HG03565 (cell line): ENCODE data around the gene DACH2.
"Not testable (repeated sequence)": the region's sequence is repeated elsewhere in the genome, so short reads cannot be mapped to it uniquely, and the experiment has no call there.

Experiments used
- ATAC-seq: cut with Tn5 transposase; IDR thresholded peaks from one replicate; pipeline ENCODE4 v1.9.1; 2021; ENCODE audit warnings: mild to moderate bottlenecking, moderate library complexity; ENCODE audit not compliant: unreplicated experiment

DACH2 gene

DNA sequence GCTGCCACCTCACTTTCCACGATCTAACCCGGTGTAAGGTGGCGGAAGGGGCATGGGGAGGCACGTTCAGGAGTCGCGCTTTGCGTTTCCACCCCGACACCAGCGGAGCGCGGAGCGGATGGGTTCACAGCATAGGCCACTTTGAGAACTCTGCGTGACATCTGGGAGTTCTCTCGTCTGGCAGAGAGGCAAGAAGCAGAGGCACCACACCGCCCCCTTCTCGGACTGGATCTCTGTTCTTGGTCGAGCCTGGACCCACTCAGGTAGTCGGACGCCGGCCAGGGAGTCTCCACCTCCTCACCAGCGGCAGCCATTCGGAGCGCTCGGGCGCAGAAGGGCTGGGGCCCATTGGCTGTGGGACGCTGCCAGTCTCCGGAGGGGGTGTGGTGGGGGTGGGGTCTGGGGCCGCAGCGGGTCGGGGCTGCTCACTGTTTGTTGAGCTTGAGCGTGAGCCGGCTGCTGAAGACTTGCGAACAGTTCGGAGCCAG is at the start of gene DACH2:
Gene DACH2, plus strand, starts transcription at position 428 of the 488 bp plus-strand sequence.
- ATAC-seq: peak; percentile 99

DNA sequence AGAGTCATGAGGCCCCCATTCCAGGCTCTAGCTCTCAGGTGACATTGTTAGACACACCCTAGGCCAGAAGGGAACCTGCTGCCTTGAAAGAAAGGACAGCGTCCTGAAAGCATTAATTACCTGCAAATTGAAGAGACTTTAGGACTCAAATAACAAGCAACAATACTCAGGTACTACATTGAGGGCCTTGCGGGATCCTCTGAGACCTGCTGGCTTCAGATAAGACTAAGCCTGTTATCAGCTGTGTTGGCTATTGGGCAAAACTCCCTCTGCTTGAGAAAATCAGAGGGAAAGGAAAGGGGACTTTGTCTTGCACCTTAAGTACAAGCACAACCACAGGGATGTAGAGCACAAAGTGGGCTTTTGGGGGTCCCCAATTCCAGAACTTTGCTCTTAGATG is 45.9 kb upstream of the DACH2 start:
- no peak for ATAC-seq

DNA sequence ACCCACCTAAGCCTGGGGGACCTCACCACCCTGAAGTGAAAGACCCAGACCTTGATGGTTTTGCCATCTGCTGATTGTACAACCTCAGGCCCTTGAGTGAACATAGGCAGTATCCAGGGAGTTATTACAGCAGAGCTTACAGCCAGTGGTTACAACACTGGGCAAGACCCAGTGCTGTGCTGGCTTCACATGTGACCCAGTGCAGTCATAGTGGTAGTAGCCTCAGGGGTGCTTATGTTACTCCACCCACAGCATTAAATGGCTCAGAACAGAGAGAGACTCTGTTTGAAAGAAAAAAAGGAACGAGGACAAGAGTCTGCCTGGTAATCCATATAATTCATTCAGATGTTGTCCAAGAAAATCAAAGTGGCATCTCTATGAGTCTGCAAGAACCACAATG is 45.2 kb upstream of the DACH2 start:
- no peak for ATAC-seq

DNA sequence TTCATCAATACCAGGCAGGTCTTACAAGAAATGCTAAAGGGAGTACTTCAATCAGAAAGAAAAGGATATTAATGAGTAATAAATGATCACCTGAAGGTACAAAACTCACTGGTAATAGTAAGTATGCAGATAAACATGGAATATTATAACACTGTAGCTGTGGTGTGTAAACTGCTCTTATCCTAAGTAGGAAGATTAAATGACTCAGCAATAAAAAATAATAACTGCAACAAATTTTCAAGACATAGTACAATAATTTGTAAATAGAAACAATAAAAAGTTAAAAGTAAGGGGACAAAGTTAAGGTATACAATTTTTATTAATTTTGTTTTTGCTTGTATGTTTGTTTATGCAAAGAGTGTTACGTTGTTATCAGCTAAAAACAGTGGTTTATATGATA is 43.7 kb upstream of the DACH2 start:
- no peak for ATAC-seq

DNA sequence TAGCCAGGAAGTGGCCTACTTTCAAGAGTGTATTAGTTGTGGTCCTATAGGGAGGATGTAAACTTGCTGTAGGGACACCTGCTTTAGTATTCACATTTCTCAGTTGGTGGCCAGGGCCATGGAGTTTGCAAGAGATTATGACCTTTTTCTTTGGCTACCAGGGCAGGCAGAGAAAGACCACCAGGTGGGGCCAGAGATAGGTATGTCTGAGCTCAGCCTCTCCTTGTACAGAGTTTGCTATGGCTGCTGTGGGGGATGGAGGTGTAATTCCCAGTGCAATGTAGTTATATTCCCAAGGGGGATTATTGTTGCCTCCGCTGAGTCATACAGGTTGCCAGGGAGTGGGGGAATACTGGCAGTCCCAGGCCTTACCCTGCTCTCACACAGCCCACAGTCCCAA is 26.3 kb upstream of the DACH2 start:
- no peak for ATAC-seq

DNA sequence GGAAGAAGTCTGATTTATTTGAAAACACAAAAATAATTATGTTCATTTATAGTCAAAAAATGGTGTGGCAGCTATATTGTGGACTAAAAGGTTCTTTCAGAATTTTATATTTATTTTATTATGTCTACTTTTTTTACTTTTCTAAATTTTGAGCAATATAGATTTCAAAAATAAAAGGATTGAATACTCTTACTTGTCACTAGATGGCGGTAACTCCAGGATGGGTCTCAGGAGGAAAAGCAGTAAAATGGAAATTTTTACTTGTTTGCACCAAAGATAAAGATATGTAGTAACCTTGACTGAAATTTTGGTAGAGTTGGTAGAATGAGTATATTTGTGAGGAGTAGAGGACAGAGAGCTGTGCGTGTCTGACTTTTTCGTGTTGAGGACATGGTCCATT is 14.5 kb upstream of the DACH2 start:
- no peak for ATAC-seq

DNA sequence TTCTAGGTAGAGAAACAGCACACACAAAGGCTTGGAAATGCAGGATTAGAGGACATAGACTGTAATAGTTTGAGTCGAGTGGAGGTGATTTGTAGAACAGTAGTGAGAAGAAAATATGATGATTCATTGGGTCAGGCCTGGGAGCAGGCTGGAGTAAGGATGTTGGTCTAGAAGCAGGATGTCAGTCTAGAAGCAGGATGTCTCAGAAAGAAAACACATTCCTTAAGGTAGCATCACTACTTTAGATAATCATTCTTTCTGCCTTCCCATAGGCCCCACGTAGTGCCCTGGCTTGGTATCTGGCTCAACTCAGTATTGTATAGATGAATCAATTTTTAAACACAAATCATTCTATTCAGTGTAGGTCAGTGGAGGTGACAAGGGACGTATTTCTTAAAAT is 11.2 kb upstream of the DACH2 start:
- ATAC-seq: no peak

DNA sequence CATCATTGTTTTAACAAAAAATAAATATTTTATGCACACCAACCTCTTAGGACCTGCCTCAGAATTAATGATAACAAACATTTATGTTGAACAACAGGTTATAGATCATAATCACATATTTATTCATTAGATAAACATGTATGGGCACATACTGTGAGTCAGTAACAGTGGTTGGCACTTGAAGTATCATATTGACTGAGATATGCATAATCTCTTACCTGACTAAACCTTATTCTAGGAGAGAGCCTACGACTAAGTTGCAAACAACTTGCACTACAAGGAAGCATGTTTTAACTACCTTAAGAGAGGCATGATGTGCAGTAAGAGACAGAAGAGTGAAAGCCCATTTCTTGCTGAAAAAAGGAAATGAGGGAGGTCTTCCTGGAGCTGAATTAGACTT is 6.5 kb upstream of the DACH2 start:
- no peak for ATAC-seq

DNA sequence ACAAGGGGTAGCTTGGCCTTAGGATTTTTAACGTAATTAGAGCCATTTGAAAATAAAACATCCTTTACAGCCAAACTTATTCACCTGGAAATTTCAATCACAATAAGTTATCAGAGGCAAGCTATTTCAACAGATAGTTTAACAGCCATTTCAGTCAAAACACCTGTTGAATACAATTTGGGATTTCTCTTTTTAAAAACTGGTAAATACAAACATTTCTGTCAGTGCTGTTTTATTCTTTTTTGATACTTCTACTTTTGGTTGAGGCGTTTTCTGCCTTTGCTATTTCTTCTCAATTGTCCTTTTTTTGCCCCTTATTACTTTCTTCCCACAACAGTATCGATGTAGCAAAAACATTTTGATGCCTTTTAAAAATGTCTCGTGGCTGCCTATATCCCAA is 2.1 kb upstream of the DACH2 start:
- ATAC-seq: no peak

DNA sequence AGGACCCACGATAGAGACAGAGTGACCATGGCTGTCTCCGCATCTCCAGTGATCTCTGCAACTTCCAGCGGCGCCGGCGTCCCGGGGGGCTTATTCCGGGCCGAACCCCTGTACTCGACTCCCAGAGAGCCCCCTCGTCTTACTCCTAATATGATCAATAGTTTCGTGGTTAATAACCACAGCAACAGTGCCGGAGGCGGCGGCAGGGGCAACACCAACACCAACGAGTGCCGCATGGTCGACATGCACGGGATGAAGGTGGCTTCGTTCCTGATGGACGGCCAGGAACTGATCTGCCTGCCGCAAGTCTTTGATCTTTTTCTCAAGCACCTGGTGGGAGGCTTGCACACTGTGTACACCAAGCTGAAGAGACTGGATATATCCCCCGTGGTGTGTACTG is 343 bp downstream of the DACH2 start:
- ATAC-seq: no peak

DNA sequence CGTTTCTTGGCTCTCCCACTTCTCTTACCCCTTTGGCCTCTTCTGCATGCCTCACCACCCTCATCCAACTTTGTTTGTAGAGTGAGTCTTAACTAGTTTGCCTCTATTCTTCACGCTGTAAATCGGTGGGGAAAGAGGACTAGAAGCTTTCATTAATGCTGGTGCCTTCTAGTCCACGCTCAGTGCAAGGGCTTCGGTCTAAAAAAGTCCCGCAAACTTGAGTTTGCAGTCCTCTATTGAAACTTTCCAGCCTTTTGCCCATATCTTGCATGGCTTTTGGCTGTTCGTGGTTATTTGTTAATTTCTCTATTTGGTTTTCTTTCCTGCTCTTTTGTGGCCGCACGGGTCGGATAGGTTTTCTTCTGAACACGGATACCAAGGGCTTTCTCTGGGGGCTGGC is 868 bp downstream of the DACH2 start:
- ATAC-seq: no peak

DNA sequence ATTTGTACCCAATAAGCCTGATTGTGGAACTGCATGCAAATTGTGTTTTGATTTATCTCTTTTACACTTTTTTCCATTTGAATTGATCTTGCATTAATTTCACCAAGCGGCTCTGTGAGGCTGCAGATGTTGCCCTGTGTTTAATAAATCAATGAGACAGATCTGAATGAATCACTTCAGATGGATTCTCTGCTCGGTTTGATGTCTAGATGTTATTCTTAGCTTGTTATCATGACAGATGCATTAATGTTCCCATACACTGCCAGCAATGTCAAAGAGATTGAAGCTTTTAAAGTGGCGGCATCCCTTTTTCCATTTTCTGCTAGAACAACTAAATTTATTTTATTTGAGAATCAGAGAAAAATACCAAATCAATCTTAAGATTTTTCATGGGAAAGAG is 6.3 kb downstream of the DACH2 start:
- ATAC-seq: no peak

DNA sequence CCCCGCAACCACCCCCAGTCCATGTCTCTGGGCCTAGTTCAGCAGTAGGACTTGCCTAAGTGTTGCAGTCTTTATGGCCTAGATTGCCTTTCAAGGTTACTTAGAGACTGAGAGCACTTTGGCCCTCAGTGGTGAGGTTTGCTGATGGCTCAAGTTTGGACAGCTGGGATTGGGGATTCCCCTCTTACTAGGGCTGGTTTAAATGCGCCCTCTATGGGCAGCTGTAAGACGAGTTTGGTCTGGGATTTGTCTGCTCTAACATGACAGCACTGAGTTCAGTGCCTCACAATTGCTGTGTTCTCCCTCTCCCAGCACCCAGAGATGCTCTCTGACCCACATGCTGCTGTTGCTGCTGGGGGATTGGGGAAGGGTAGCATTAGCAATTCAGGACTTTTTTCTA is 23.1 kb downstream of the DACH2 start:
- peak; percentile 68 for ATAC-seq

DNA sequence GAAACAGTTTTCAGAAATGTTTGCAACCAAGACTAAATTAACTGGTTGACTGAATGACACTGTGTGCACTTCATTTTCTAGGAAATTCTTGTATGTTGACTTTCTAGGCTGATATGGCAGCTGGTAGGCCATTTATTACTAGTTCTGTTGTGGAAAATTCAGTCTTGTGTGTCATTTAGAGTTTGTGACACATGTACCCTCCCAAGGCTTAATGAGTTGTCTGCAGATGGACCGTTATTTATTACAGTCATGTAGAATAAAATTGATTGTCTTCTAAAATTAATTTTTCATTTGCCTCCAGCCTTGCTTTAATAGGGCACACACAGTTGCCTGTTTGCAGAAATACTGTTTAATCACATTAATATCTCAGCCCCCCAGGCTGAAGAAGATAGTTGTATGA is 30.7 kb downstream of the DACH2 start:
- no peak for ATAC-seq

DNA sequence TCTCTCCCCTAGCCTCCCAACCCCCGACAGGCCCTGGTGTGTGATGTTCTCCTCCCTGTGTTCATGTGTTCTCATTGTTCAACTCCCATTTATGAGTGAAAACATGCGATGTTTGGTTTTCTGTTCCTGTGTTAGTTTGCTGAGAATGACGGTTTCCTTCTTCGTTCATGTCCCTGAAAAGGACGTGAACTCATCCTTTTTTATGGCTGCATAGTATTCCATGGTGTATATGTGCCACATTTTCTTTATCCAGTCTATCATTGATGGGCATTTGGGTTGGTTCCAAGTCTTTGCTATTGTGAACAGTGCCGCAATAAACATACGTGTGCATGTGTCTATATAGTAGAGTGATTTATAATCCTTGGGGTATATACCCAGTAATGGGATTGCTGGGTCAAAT is 33.1 kb downstream of the DACH2 start:
- not testable (repeated sequence) for ATAC-seq

DNA sequence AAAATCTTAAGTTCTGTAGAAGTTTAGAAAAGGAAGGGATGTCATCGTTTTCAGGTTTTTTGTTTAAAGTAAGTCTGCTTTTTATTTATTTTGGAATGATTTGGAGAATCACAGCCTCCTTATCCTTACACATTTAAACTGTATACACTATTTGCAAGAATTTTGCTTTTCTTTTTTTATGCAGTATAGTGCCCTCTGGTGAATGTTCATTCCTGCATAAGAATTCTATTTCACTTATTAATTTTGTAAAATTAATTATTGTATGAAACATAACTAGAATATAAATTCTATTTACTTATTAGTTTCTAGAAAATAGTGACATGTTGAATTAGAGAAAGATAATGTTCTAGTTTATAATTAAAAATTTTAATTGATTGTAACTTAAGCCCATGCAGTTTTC is 44.6 kb downstream of the DACH2 start:
- ATAC-seq: no peak

DNA sequence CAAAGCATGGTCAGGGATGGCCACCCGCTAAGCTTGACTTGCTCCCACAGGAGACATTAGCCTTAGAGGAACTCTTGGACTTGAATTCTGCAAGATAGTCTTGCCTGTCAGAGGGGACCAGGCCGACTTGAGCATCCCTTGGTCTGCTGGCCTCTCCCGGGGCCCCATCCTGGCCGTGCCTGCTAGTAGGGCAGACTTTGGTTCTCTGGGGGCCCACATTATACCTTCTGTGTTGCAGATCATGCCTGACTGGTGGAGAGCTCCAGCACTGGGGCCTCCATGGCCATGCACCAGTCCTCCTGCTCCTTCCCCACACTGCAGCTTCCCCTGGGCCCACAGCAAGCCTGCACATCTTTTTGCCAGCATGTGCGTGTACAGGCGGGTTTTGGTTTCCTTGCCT is 46.5 kb downstream of the DACH2 start:
- ATAC-seq: no peak

DNA sequence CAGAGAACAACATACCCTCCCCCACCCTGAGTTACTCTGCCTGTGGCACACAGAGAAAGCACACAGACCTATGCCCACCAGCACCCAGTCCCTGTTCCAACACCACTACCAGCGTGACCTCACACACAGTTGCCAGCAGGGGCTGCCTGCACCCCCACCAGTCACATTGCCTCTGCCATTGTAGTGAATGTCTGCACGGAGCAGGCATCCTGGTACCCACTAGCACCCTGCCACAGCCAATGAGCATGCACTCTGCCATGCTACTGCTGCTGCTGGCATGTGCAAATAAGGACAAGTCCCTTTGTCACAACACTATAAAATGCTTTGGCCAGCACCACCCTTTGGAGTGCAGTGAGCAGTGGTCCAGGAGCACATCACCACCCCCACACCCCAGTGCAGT is 47.1 kb downstream of the DACH2 start:
- ATAC-seq: no peak

DNA sequence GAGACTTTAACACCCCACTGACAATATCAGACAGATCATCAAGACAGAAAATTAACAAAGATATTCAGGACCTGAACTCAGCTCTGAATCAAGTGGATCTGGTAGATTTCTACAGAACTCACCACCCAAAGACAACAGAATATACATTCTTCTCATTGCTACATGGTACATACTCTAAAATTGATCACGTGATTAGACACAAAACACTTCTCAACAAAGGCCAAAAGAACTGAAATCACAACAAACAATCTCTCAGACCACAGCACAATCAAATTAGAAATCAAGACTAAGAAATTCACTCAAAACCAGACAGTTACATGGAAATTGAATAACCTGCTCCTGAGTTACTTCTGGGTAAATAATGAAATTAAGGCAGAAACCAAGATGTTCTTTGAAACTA is 49.6 kb downstream of the DACH2 start:
- no peak for ATAC-seq

DNA sequence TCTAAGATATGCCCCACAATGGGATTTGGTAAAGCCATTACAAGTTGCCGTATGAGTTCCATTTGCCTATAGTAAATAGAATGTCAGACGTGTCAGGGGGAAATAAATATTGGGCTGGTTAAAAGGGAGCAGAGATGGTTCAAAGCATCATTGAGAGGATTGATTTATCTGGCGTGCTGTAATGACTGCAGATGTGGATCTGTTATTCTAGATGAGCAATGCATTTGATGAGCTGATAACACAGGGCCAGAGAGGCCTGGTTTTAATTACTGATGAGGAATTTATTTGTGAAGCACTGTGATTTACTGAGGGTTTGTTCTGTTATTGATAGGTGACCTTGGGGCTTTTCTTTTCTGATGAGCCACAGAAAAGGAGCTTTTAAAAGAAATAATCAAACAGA is 62.5 kb downstream of the DACH2 start:
- no peak for ATAC-seq

DNA sequence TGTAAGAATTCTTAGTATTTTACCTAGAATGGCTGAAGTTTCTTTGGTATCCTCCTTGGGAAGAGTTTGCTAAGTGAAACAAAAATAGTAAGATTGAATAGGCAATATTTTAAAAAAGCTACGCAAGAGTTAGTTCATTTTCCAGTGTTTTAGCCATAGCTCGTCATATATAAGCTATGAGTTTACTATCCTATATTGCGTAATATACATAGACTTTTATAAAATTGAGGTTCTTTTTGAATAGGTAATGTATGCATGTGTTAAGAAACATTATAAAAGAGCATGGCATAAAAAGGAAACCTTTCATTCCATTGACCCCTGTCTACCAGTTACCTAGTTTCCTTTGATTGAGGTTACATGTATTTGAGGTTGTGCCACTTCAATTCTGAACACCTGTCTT is 67.0 kb downstream of the DACH2 start:
- ATAC-seq: no peak

DNA sequence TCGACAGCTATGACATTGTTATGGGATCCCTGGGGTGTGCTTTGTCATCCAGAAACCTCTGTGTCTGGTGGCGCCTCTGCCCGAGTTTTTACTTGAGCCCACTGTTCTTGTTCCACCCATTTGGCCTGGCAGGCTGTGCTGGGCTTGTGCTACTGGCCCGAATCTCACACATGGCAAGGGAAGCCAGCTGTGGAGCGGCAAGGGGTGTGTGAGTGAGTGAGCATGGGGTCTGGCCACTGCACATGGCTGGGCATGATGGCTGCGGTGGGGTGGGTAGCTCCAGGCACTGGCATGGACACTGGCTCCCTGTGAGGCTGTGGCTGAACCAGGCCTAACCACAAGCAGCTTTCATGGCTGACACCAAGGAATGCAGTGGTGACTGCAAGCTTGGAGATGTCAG is 89.2 kb downstream of the DACH2 start:
- ATAC-seq: no peak

DNA sequence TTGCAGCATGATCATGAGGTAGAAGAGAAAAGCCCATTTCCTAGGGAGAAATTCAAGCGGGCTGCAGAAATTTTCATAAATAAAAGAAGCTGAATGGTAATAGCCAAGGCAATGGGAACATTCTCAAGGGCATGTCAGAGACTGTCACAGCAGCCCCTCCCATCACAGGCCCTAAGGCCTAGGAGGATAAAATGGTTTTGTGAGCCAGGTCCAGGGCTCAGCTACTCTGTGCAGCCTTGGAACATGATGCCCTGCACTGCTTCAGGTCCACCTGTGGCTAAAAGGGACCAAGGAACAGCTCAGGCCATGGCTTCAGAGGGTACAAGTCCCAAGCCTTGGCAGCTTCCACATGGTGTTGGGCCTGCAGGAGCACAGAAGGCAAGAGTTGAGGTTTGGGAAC is 93.3 kb downstream of the DACH2 start:
- no peak for ATAC-seq

DNA sequence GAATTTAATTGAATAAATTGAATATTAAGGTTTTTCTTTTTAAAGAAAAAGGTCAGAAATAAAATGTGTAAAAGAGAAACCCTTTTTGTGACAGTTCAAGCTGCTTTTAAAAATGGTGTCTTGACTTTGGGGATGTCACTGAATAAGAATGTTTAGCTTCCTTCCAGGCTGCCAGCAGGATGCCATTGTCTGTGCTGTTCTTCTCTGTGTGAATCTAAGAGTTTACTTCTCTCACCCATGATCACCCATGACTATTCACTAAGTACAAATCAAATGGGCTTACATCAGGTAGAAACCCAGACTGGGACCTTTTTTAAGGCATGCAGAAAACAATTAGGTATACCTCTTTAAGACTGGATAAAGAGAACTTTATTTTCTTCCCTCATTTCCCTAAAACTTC is 115.3 kb downstream of the DACH2 start:
- ATAC-seq: no peak
